ENCODE results near the gene TMEM236. TPM values are rescaled to one million over a fixed set of nuclear protein-coding genes. Genes with fewer than 3 reads are reported as not detected.

TMEM236 gene
- total RNA-seq, 2 experiments from 2014 or later, result not detected

- no peak overlapping the region for H2AFZ ChIP-seq (ENCODE audit: low read length)
- no peaks in the 10 kb centered on the region for H4K20me1 ChIP-seq (ENCODE audit: insufficient read depth, low read length)
- peaks cover 1% of the 10 kb centered on the region for H3K4me1 ChIP-seq (ENCODE audit: insufficient read depth, low read length, poor library complexity, severe bottlenecking)
- no peaks in the 10 kb centered on the region for H3K79me2 ChIP-seq (ENCODE audit: insufficient read depth, low read depth, low read length)
- no peak overlapping the region for H3K27ac ChIP-seq (ENCODE audit: low read depth, low read length, poor library complexity, severe bottlenecking)
- intact Hi-C loops (cut with micrococcal nuclease; ENCODE audit: unreplicated experiment), result loop anchor here (10.0 kb wide), 1 partner anchor 465 kb away; no protein-coding TSS in a partner anchor
- no peaks in the 10 kb centered on the region for H3K9me3 ChIP-seq (ENCODE audit: low read length)
- ChIA-PET POLR2A (no interaction called here), CTCF (ENCODE audit: unreplicated experiment) (no interaction called here)
- BruUV-seq (replicated peaks), result no TSS peak
- TF ChIP-seq CTCF (conservative IDR thresholded peaks at IDR 0.05; ENCODE audit: low read length) (no peak), EZH2phosphoT487 (IDR thresholded peaks at IDR 0.05; ENCODE audit: borderline replicate concordance, low read depth, low read length) (no peak)
- H3K4me2 ChIP-seq (ENCODE audit: low read length), result no peak overlapping the region
- DNase-seq (ENCODE audit: low spot score), result no peak
- H3K36me3 ChIP-seq (ENCODE audit: insufficient read depth, low read length), result no peaks in the 10 kb centered on the region
- no peaks in the 10 kb centered on the region for H3K9me2 ChIP-seq (ENCODE audit: insufficient read depth, low read length)
- no peak overlapping the region for H3K4me3 ChIP-seq (ENCODE audit: low read depth, low read length, poor library complexity, severe bottlenecking)
These were observed 2.1 kb upstream of the TMEM236 start for GRCh38 chr10:17749890-17750289.

GRCh38 chr10:17756557-17757217 lies 4.7 kb downstream of the TMEM236 start:
- H2AFZ ChIP-seq (ENCODE audit: low read length), result 0 out of 2 replicates have a peak overlapping the region, but pooled peaks have one; percentile 63
- peak overlapping the region; percentile 44 for H3K4me2 ChIP-seq (ENCODE audit: low read length)
- no peaks in the 10 kb centered on the region for H3K9me2 ChIP-seq (ENCODE audit: insufficient read depth, low read length)
- BruUV-seq (replicated peaks), result no TSS peak
- H3K4me3 ChIP-seq (ENCODE audit: low read depth, low read length, poor library complexity, severe bottlenecking), result peak overlapping the region; percentile 14
- no peaks in the 10 kb centered on the region for H3K36me3 ChIP-seq (ENCODE audit: insufficient read depth, low read length)
- intact Hi-C loops (cut with micrococcal nuclease; ENCODE audit: unreplicated experiment), result no loop called here
- no peaks in the 10 kb centered on the region for H3K4me1 ChIP-seq (ENCODE audit: insufficient read depth, low read length, poor library complexity, severe bottlenecking)
- H3K27ac ChIP-seq (ENCODE audit: low read depth, low read length, poor library complexity, severe bottlenecking), result no peak overlapping the region
- ChIA-PET CTCF (ENCODE audit: unreplicated experiment) (no interaction called here), POLR2A (interaction anchor here (1.0 to 1.2 kb wide), 2 partner anchors 8 to 11 kb away, joined by 4 to 6 read pairs; no protein-coding TSS in a partner anchor)
- no peak for DNase-seq (ENCODE audit: low spot score)
- TF ChIP-seq CTCF (conservative IDR thresholded peaks at IDR 0.05; ENCODE audit: low read length) (no peak), EZH2phosphoT487 (IDR thresholded peaks at IDR 0.05; ENCODE audit: borderline replicate concordance, low read depth, low read length) (no peak)
- H4K20me1 ChIP-seq (ENCODE audit: insufficient read depth, low read length), result no peaks in the 10 kb centered on the region
- H3K79me2 ChIP-seq (ENCODE audit: insufficient read depth, low read depth, low read length), result no peaks in the 10 kb centered on the region
- no peaks in the 10 kb centered on the region for H3K9me3 ChIP-seq (ENCODE audit: low read length)

- POLR2A ChIA-PET, result no interaction called here
- no peak overlapping the region for H2AFZ ChIP-seq (ENCODE audit: low read length)
- H3K36me3 ChIP-seq (ENCODE audit: insufficient read depth, low read length), result no peaks in the 10 kb centered on the region
- intact Hi-C loops (cut with micrococcal nuclease; ENCODE audit: unreplicated experiment), result no loop called here
- no TSS peak for BruUV-seq (replicated peaks)
- no peaks in the 10 kb centered on the region for H4K20me1 ChIP-seq (ENCODE audit: insufficient read depth, low read length)
- CTCF ChIA-PET (ENCODE audit: unreplicated experiment), result no interaction called here
- no peak for TF ChIP-seq CTCF (conservative IDR thresholded peaks at IDR 0.05; ENCODE audit: low read length)
- TF ChIP-seq EZH2phosphoT487 (IDR thresholded peaks at IDR 0.05; ENCODE audit: borderline replicate concordance, low read depth, low read length), result no peak
- no peaks in the 10 kb centered on the region for H3K4me1 ChIP-seq (ENCODE audit: insufficient read depth, low read length, poor library complexity, severe bottlenecking)
- H3K79me2 ChIP-seq (ENCODE audit: insufficient read depth, low read depth, low read length), result no peaks in the 10 kb centered on the region
- DNase-seq (ENCODE audit: low spot score), result no peak
- no peaks in the 10 kb centered on the region for H3K9me2 ChIP-seq (ENCODE audit: insufficient read depth, low read length)
- no peak overlapping the region for H3K27ac ChIP-seq (ENCODE audit: low read depth, low read length, poor library complexity, severe bottlenecking)
- H3K4me3 ChIP-seq (ENCODE audit: low read depth, low read length, poor library complexity, severe bottlenecking), result no peak overlapping the region
- H3K4me2 ChIP-seq (ENCODE audit: low read length), result no peak overlapping the region
- H3K9me3 ChIP-seq (ENCODE audit: low read length), result no peaks in the 10 kb centered on the region
These were observed 6.2 kb downstream of the TMEM236 start for GRCh38 chr10:17758200-17758599.

Data from OCI-LY7 (cell line).